Measurements from ENCODE around the gene FBXL7.

- TF ChIP-seq CTCF (IDR thresholded peaks at IDR 0.05), result no peak
- no peak for TF ChIP-seq POLR2A (IDR thresholded peaks at IDR 0.05)
These were observed 451.6 kb downstream of the FBXL7 start for GRCh38 chr5:15951550-15951949.

Measured in lower leg skin (tissue), 3 donors.